ENCODE measurements around the gene ST8SIA2. TPM values are rescaled to one million over a fixed set of nuclear protein-coding genes. Genes with fewer than 3 reads are reported as not detected.

ST8SIA2 gene
- total and polyA plus RNA-seq, 4 donors = not detected

DNA sequence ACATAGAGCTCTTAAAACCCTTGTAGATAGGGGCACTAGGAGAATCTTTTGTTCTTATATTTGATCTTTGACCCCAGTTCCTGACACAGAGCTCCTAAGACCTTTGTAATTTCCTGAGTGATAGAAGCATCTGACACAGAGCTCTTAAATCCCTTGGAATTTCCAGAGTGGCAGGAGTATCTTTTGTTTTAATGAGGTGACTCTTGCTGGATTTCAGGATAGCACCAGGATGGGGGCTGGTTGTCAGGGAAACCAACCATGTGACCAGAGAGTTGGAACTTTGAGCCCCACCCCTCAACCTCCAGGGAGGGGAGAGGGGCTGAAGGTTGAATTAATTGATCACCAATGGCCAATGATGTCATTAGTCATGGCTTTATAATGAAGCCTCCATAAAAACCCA, 47.6 kb upstream of the ST8SIA2 start:
- H3K27me3 ChIP-seq (ENCODE audit: control insufficient read depth in 4 of 4, insufficient read depth in 4 of 4, low read length in 3 of 4) = peaks cover 0 to 16% (median 0%) of the 10 kb centered on the region in 4 donors
- H3K4me3 ChIP-seq (ENCODE audit: low read depth in 1 of 3, low read length in 3 of 3) = no peak overlapping the region
- H3K9me3 ChIP-seq (ENCODE audit: control insufficient read depth in 4 of 4, low read length in 3 of 4) = peaks cover 0 to 6% (median 0%) of the 10 kb centered on the region in 4 donors
- no peaks in the 10 kb centered on the region for H3K4me1 ChIP-seq (ENCODE audit: control insufficient read depth in 4 of 4, insufficient read depth in 4 of 4, low read length in 3 of 4)
- no peak overlapping the region for H3K9ac ChIP-seq (ENCODE audit: low read depth in 1 of 2, low read length in 2 of 2)
- TF ChIP-seq HNF4G (IDR thresholded peaks at IDR 0.05) = no peak
- TF ChIP-seq FOXA1 (IDR thresholded peaks at IDR 0.05) = no peak
- TF ChIP-seq, protein P1, sequence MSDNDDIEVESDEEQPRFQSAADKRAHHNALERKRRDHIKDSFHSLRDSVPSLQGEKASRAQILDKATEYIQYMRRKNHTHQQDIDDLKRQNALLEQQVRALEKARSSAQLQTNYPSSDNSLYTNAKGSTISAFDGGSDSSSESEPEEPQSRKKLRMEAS (IDR thresholded peaks at IDR 0.05) = no peak
- no peak for TF ChIP-seq JUND (IDR thresholded peaks at IDR 0.05)
- TF ChIP-seq, protein P2, sequence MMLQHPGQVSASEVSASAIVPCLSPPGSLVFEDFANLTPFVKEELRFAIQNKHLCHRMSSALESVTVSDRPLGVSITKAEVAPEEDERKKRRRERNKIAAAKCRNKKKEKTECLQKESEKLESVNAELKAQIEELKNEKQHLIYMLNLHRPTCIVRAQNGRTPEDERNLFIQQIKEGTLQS (IDR thresholded peaks at IDR 0.05) = no peak
- no peak for TF ChIP-seq YY1 (IDR thresholded peaks at IDR 0.05)
- no peak for TF ChIP-seq EGR1 (IDR thresholded peaks at IDR 0.05; ENCODE audit: low read depth in 2 of 2)
- TF ChIP-seq, protein P3, sequence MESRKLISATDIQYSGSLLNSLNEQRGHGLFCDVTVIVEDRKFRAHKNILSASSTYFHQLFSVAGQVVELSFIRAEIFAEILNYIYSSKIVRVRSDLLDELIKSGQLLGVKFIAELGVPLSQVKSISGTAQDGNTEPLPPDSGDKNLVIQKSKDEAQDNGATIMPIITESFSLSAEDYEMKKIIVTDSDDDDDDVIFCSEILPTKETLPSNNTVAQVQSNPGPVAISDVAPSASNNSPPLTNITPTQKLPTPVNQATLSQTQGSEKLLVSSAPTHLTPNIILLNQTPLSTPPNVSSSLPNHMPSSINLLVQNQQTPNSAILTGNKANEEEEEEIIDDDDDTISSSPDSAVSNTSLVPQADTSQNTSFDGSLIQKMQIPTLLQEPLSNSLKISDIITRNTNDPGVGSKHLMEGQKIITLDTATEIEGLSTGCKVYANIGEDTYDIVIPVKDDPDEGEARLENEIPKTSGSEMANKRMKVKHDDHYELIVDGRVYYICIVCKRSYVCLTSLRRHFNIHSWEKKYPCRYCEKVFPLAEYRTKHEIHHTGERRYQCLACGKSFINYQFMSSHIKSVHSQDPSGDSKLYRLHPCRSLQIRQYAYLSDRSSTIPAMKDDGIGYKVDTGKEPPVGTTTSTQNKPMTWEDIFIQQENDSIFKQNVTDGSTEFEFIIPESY (IDR thresholded peaks at IDR 0.05) = no peak
- TF ChIP-seq TAF1 (conservative IDR thresholded peaks at IDR 0.05) = no peak
- TF ChIP-seq, protein P4, sequence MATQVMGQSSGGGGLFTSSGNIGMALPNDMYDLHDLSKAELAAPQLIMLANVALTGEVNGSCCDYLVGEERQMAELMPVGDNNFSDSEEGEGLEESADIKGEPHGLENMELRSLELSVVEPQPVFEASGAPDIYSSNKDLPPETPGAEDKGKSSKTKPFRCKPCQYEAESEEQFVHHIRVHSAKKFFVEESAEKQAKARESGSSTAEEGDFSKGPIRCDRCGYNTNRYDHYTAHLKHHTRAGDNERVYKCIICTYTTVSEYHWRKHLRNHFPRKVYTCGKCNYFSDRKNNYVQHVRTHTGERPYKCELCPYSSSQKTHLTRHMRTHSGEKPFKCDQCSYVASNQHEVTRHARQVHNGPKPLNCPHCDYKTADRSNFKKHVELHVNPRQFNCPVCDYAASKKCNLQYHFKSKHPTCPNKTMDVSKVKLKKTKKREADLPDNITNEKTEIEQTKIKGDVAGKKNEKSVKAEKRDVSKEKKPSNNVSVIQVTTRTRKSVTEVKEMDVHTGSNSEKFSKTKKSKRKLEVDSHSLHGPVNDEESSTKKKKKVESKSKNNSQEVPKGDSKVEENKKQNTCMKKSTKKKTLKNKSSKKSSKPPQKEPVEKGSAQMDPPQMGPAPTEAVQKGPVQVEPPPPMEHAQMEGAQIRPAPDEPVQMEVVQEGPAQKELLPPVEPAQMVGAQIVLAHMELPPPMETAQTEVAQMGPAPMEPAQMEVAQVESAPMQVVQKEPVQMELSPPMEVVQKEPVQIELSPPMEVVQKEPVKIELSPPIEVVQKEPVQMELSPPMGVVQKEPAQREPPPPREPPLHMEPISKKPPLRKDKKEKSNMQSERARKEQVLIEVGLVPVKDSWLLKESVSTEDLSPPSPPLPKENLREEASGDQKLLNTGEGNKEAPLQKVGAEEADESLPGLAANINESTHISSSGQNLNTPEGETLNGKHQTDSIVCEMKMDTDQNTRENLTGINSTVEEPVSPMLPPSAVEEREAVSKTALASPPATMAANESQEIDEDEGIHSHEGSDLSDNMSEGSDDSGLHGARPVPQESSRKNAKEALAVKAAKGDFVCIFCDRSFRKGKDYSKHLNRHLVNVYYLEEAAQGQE (IDR thresholded peaks at IDR 0.05) = no peak
- TF ChIP-seq RXRA (IDR thresholded peaks at IDR 0.05) = no peak
- no peak for TF ChIP-seq HNF4A (conservative IDR thresholded peaks at IDR 0.05)
- TF ChIP-seq, protein P5, sequence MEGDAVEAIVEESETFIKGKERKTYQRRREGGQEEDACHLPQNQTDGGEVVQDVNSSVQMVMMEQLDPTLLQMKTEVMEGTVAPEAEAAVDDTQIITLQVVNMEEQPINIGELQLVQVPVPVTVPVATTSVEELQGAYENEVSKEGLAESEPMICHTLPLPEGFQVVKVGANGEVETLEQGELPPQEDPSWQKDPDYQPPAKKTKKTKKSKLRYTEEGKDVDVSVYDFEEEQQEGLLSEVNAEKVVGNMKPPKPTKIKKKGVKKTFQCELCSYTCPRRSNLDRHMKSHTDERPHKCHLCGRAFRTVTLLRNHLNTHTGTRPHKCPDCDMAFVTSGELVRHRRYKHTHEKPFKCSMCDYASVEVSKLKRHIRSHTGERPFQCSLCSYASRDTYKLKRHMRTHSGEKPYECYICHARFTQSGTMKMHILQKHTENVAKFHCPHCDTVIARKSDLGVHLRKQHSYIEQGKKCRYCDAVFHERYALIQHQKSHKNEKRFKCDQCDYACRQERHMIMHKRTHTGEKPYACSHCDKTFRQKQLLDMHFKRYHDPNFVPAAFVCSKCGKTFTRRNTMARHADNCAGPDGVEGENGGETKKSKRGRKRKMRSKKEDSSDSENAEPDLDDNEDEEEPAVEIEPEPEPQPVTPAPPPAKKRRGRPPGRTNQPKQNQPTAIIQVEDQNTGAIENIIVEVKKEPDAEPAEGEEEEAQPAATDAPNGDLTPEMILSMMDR (IDR thresholded peaks at IDR 0.05; ENCODE audit: low read depth, low read length, missing input control) = no peak
- TF ChIP-seq FOXA2 (IDR thresholded peaks at IDR 0.05) = no peak
- TF ChIP-seq SP1 (IDR thresholded peaks at IDR 0.05) = no peak
- no peak for DNase-seq (ENCODE audit: low spot score)
- no peaks in the 10 kb centered on the region for H3K36me3 ChIP-seq (ENCODE audit: control insufficient read depth in 4 of 4, insufficient read depth in 3 of 4, low read depth in 1 of 4, low read length in 3 of 4)
- no peak overlapping the region for H3K27ac ChIP-seq (ENCODE audit: low read depth in 1 of 2, low read length in 2 of 2)

DNA sequence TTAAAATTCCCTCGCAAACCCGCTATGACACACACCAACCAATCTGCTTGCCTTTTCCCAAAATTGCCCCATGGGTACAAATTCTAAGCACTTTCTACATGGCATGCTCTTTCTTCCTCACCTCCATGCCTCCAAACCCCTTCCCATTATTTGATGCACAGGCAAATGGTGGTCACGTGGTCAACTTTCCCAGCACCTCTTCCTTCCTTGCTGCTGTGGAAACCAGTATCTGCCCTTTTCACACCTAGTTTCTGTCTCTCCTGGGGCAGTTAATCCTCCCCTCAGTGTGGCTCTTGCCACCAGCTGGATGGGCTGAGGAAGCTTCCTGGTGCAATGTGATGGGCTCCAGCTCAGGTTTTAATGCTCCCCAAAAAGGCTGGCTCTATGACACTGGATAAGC, 38.4 kb upstream of the ST8SIA2 start:
- Histone ChIP-seq H3K9me3 (ENCODE audit: control insufficient read depth in 4 of 4, low read length in 3 of 4) (no peaks in the 10 kb centered on the region), H3K4me3 (ENCODE audit: low read depth in 1 of 3, low read length in 3 of 3) (no peak overlapping the region), H3K27me3 (ENCODE audit: control insufficient read depth in 4 of 4, insufficient read depth in 4 of 4, low read length in 3 of 4) (peaks cover 0 to 7% (median 0%) of the 10 kb centered on the region in 4 donors), H3K9ac (ENCODE audit: low read depth in 1 of 2, low read length in 2 of 2) (no peak overlapping the region), H3K27ac (ENCODE audit: low read depth in 1 of 2, low read length in 2 of 2) (no peak overlapping the region), H3K36me3 (ENCODE audit: control insufficient read depth in 4 of 4, insufficient read depth in 3 of 4, low read depth in 1 of 4, low read length in 3 of 4) (no peaks in the 10 kb centered on the region), H3K4me1 (ENCODE audit: control insufficient read depth in 4 of 4, insufficient read depth in 4 of 4, low read length in 3 of 4) (no peaks in the 10 kb centered on the region)
- DNase-seq (ENCODE audit: low spot score) = no peak
- no peak for TF ChIP-seq NR2F2 (IDR thresholded peaks at IDR 0.05)
- TF ChIP-seq FOXA1 (IDR thresholded peaks at IDR 0.05) = no peak
- no peak for TF ChIP-seq FOXA2 (IDR thresholded peaks at IDR 0.05)
- no peak for TF ChIP-seq SP1 (IDR thresholded peaks at IDR 0.05)
- no peak for TF ChIP-seq HNF4A (conservative IDR thresholded peaks at IDR 0.05)
- TF ChIP-seq HNF4G (IDR thresholded peaks at IDR 0.05) = no peak
- no peak for TF ChIP-seq GABPA (IDR thresholded peaks at IDR 0.05 in 1 of 2, conservative IDR thresholded peaks at IDR 0.05 in 1 of 2)
- TF ChIP-seq YY1 (IDR thresholded peaks at IDR 0.05) = no peak
- WGBS = 88% methylated on average over 3 of the region's 3 CpGs
